Measurements from ENCODE around the gene SORL1.

DNA sequence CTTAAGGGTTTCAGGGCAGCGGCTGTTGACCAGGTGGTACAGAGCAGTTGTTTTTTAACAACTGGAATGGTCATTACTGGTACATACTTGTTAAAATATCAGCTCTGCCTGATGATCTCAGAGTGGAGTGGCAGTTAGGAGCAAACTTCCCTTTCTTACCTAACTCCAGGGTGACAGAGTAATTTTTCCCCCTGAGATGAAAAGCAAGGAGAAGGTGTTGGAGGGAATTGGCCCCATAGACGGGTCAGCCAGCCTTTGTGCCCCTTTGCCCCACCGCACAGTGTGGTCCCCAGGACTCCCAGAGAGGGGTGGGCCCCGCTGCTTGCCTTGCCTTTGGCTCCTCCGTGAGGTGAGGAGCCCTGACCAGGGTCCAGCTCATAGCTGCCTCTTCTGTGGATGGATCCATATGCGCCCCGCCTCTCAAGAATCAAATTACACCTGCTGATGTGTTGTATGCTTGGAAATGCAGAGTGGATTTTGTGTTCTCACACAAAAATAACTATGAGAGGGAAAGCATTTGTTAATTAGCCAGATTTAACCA is 27.7 kb downstream of the SORL1 start:
- no peak for TF ChIP-seq POLR2AphosphoS5 (IDR thresholded peaks at IDR 0.05)
- no peak for TF ChIP-seq CTCF (IDR thresholded peaks at IDR 0.05)

Data from gastroesophageal sphincter (tissue), 3 donors.